OCI-LY1 (cell line): ENCODE measurements around the gene ZNFX1.
"Not testable (repeated sequence)": the region's sequence is repeated elsewhere in the genome, so short reads cannot be mapped to it uniquely, and the experiment has no call there.

Experiments used
- H2AFZ ChIP-seq: fragments of 200-600 bp; sonication (generic), shearing (Covaris generic); 2 replicates; pipeline ENCODE4 v1.6.0; 2014; ENCODE audit warnings: antibody characterized with exemption, mild to moderate bottlenecking, low read length
- H3F3A ChIP-seq: fragments of 200-600 bp; sonication (generic), shearing (Covaris generic); 2 replicates; pipeline ENCODE4 v1.6.0; 2014; ENCODE audit warnings: mild to moderate bottlenecking, antibody characterized with exemption, low read length, moderate library complexity; ENCODE audit not compliant: insufficient read depth
- H3K27ac ChIP-seq: fragments of 200-600 bp; sonication (generic); 2 replicates; pipeline ENCODE4 v1.5.1; 2014; ENCODE audit warnings: low read length, mixed run types, mild to moderate bottlenecking, low read depth; ENCODE audit not compliant: poor library complexity, severe bottlenecking
- H3K27me3 ChIP-seq: fragments of 200-600 bp; sonication (generic); 2 replicates; pipeline ENCODE4 v1.6.0; 2014; ENCODE audit warnings: antibody characterized with exemption, mild to moderate bottlenecking, low read length, moderate library complexity; ENCODE audit not compliant: insufficient read depth
- H3K36me3 ChIP-seq: fragments of 200-600 bp; sonication (generic); 2 replicates; pipeline ENCODE4 v1.6.1; 2014; ENCODE audit warnings: mild to moderate bottlenecking, antibody characterized with exemption, low read length, moderate library complexity, mixed read lengths; ENCODE audit not compliant: insufficient read depth
- H3K4me1 ChIP-seq: fragments of 200-600 bp; sonication (generic); 2 replicates; pipeline ENCODE4 v1.5.1; 2014; ENCODE audit warnings: mild to moderate bottlenecking, low read length, moderate library complexity; ENCODE audit not compliant: insufficient read depth, severe bottlenecking
- H3K4me2 ChIP-seq: fragments of 200-600 bp; sonication (generic), shearing (Covaris generic); 2 replicates; pipeline ENCODE4 v1.6.1; 2014; ENCODE audit warnings: low read length
- H3K4me3 ChIP-seq: fragments of 200-600 bp; sonication (generic); 2 replicates; pipeline ENCODE4 v1.5.1; 2014; ENCODE audit warnings: low read length, low read depth, mild to moderate bottlenecking, mixed read lengths; ENCODE audit not compliant: poor library complexity, severe bottlenecking
- H3K79me2 ChIP-seq: fragments of 200-600 bp; shearing (Covaris generic); 2 replicates; pipeline ENCODE4 v1.6.1; 2016; ENCODE audit warnings: mixed run types, low read length, mixed read lengths; ENCODE audit not compliant: insufficient read depth
- H3K9ac ChIP-seq: fragments of 200-600 bp; sonication (generic), shearing (Covaris generic); 2 replicates; pipeline ENCODE4 v1.6.1; 2014; ENCODE audit warnings: mild to moderate bottlenecking, low read length, mixed read lengths
- H3K9me2 ChIP-seq: fragments of 200-600 bp; sonication (generic), shearing (Covaris generic); 2 replicates; pipeline ENCODE4 v1.6.1; 2014; ENCODE audit warnings: low read depth, mild to moderate bottlenecking, low read length, mixed read lengths
- H3K9me3 ChIP-seq: fragments of 200-600 bp; shearing (Covaris generic); 2 replicates; pipeline ENCODE4 v1.6.1; 2014; ENCODE audit warnings: low read length, mixed read lengths
- H4K20me1 ChIP-seq: fragments of 200-600 bp; sonication (generic), shearing (Covaris generic); 2 replicates; pipeline ENCODE4 v1.6.0; 2016; ENCODE audit warnings: mild to moderate bottlenecking, low read length; ENCODE audit not compliant: insufficient read depth
- CTCF ChIP-seq: fragments of 200-600 bp; sonication (generic), shearing (Covaris generic); IDR thresholded peaks from 2 replicates; pipeline ENCODE4 v1.5.1; 2017; ENCODE audit warnings: mild to moderate bottlenecking, antibody characterized with exemption, low read length, moderate library complexity, mixed read lengths
- EZH2 ChIP-seq: fragments of 200-600 bp; sonication (generic), shearing (Covaris generic); IDR thresholded peaks from 2 replicates; pipeline ENCODE4 v1.8.0; 2017; ENCODE audit warnings: borderline replicate concordance, mixed run types, mild to moderate bottlenecking, antibody characterized with exemption, low read length, moderate library complexity, mixed read lengths

ZNFX1 gene

GRCh38 chr20:49315580-49315979, 37.7 kb upstream of the ZNFX1 start:
- Histone ChIP-seq H3K36me3 (no peaks in the 10 kb centered on the region), H3K4me3 (no peak overlapping the region), H3K27me3 (0 out of 2 replicates have a peak, but pooled peaks cover 6% of the 10 kb centered on the region), H3K9me2 (no peaks in the 10 kb centered on the region), H2AFZ (no peak overlapping the region), H3K4me1 (no peaks in the 10 kb centered on the region), H3F3A (no peaks in the 10 kb centered on the region), H3K27ac (no peak overlapping the region), H3K9ac (no peak overlapping the region), H4K20me1 (no peaks in the 10 kb centered on the region), H3K9me3 (no peaks in the 10 kb centered on the region), H3K4me2 (no peak overlapping the region), H3K79me2 (no peaks in the 10 kb centered on the region)
- TF ChIP-seq EZH2 = no peak
- no peak for TF ChIP-seq CTCF

GRCh38 chr20:49314052-49314451, 36.2 kb upstream of the ZNFX1 start:
- not testable (repeated sequence) for H2AFZ ChIP-seq, H3K4me2 ChIP-seq, H3K27me3 ChIP-seq, H3K79me2 ChIP-seq, H3K9me3 ChIP-seq, H3F3A ChIP-seq, H3K4me3 ChIP-seq, H3K9ac ChIP-seq, H3K27ac ChIP-seq, H3K36me3 ChIP-seq, H3K9me2 ChIP-seq, H3K4me1 ChIP-seq, H4K20me1 ChIP-seq

- H3K9me2 ChIP-seq = no peaks in the 10 kb centered on the region
- H3K27ac ChIP-seq = no peak overlapping the region
- H3K4me2 ChIP-seq = no peak overlapping the region
- H3F3A ChIP-seq = no peaks in the 10 kb centered on the region
- H3K9ac ChIP-seq = no peak overlapping the region
- 0 out of 2 replicates have a peak, but pooled peaks cover 6% of the 10 kb centered on the region for H3K27me3 ChIP-seq
- no peak overlapping the region for H2AFZ ChIP-seq
- no peaks in the 10 kb centered on the region for H3K9me3 ChIP-seq
- no peak overlapping the region for H3K4me3 ChIP-seq
- H3K36me3 ChIP-seq = no peaks in the 10 kb centered on the region; the same call in 1 of the 2 replicates
- no peak for TF ChIP-seq EZH2
- TF ChIP-seq CTCF = no peak
- no peaks in the 10 kb centered on the region for H3K4me1 ChIP-seq
- no peaks in the 10 kb centered on the region for H4K20me1 ChIP-seq
- H3K79me2 ChIP-seq = no peaks in the 10 kb centered on the region
Measured at GRCh38 chr20:49313283-49313682, 35.4 kb upstream of the ZNFX1 start.

GRCh38 chr20:49312661-49313060, 34.8 kb upstream of the ZNFX1 start:
- Histone ChIP-seq H2AFZ (no peak overlapping the region), H4K20me1 (no peaks in the 10 kb centered on the region), H3K36me3 (no peaks in the 10 kb centered on the region; the same call in 1 of the 2 replicates), H3F3A (no peaks in the 10 kb centered on the region), H3K79me2 (no peaks in the 10 kb centered on the region), H3K4me3 (no peak overlapping the region), H3K27me3 (0 out of 2 replicates have a peak, but pooled peaks cover 6% of the 10 kb centered on the region), H3K27ac (no peak overlapping the region), H3K9ac (no peak overlapping the region), H3K9me3 (no peaks in the 10 kb centered on the region), H3K9me2 (no peaks in the 10 kb centered on the region), H3K4me1 (no peaks in the 10 kb centered on the region), H3K4me2 (no peak overlapping the region)
- TF ChIP-seq EZH2 (no peak), CTCF (no peak)
